HepG2 (cell line): Measurements from ENCODE around the gene PNMA6F. TPM values are rescaled to one million over a fixed set of nuclear protein-coding genes. Genes with fewer than 3 reads are reported as not detected.
"Not testable (repeated sequence)": the region's sequence is repeated elsewhere in the genome, so short reads cannot be mapped to it uniquely, and the experiment has no call there.

Source experiments
- ATAC-seq: fragments of 200-7000 bp; cut with Tn5 transposase; 3 replicates; pipeline ENCODE4 v1.9.1; 2020; ENCODE audit warnings: mild to moderate bottlenecking, moderate library complexity
- BruUV-seq: library from RNA; stranded (reverse); fragments of 400-500 nt; replicated peaks from 2 replicates; lab custom pipeline; 2021; lab: Mats Ljungman, UMichigan
- CTCF ChIA-PET: fragments of 300-600 bp; formaldehyde crosslinking; extraction: SDS; loops from one replicate; lab custom pipeline; 2021; ENCODE audit warnings: low total read pairs, inconsistent platforms, low intra/inter-chr PET ratio; lab: Yijun Ruan, JAX
- POLR2A ChIA-PET: fragments of 350-600 bp; sonication (Branson Sonifier 250); formaldehyde crosslinking; loops from one replicate; lab custom pipeline; 2020; ENCODE audit warnings: antibody characterized with exemption, inconsistent platforms; lab: Yijun Ruan, JAX
- DNase-seq: peaks from one replicate; pipeline ENCODE4 v3.0.0-alpha.2; 2015; ENCODE audit warnings: low spot score
- FAIRE-seq: peaks from 3 replicates; lab custom pipeline; 2011; peaks lifted over from hg19 to GRCh38; lab: Jason Lieb, UNC
- H2AFZ ChIP-seq: one replicate; pipeline ENCODE4 v1.6.1; 2011; ENCODE audit warnings: low read length, inconsistent platforms
- H3K27ac ChIP-seq: fragments of 300-600 bp; 3 replicates; pipeline ENCODE4 v1.8.0; 2011; ENCODE audit warnings: mixed run types, mild to moderate bottlenecking, mixed read lengths, low read length, inconsistent platforms; ENCODE audit not compliant: insufficient read depth; ENCODE audit errors: extremely low read length
- H3K27me3 ChIP-seq, 2 experiments: fragments of 200-600 bp in 1 of 2; 2 replicates in 1 of 2; 3 replicates in 1 of 2; pipeline versions ENCODE4 v1.6.0 to v1.8.0; 2011; ENCODE audit warnings: low read length in 2 of 2, mild to moderate bottlenecking in 2 of 2, moderate library complexity in 2 of 2, inconsistent platforms in 1 of 2; ENCODE audit not compliant: insufficient read depth in 2 of 2, control insufficient read depth in 1 of 2
- H3K36me3 ChIP-seq, 2 experiments: fragments of 200-600 bp in 1 of 2; replicated peaks in 1 of 2; 2 replicates in 1 of 2; 3 replicates in 1 of 2; pipeline versions ENCODE4 v1.5.1 to v1.8.0; 2011; ENCODE audit warnings: low read length in 2 of 2, inconsistent platforms in 1 of 2; ENCODE audit not compliant: insufficient read depth in 2 of 2, control insufficient read depth in 1 of 2
- H3K4me1 ChIP-seq: 2 replicates; pipeline ENCODE4 v1.5.1; 2012; ENCODE audit warnings: low read length, inconsistent platforms; ENCODE audit not compliant: insufficient read depth
- H3K4me2 ChIP-seq: 2 replicates; pipeline ENCODE4 v1.6.0; 2011; ENCODE audit warnings: low read depth, low read length, inconsistent platforms
- H3K4me3 ChIP-seq, 3 experiments: fragments of 200-600 bp in 1 of 3; sonication (generic), shearing (Covaris generic) in 1 of 3; replicated peaks in 1 of 3; 2 replicates each; pipeline ENCODE4 v1.5.1; 2011 to 2016; ENCODE audit warnings: low read length in 3 of 3, inconsistent platforms in 2 of 3, low read depth in 2 of 3, mild to moderate bottlenecking in 2 of 3, control low read depth in 1 of 3, mixed read lengths in 1 of 3; ENCODE audit not compliant: insufficient read depth in 1 of 3
- H3K79me2 ChIP-seq: one replicate; pipeline ENCODE4 v1.6.1; 2011; ENCODE audit warnings: low read length, inconsistent platforms; ENCODE audit not compliant: insufficient read depth
- H3K9ac ChIP-seq: 2 replicates; pipeline ENCODE4 v1.6.0; 2011; ENCODE audit warnings: mild to moderate bottlenecking, low read depth, low read length, inconsistent platforms; ENCODE audit not compliant: insufficient read depth
- H3K9me3 ChIP-seq: 2 replicates; pipeline ENCODE4 v1.5.1; 2012; ENCODE audit warnings: mild to moderate bottlenecking, low read length
- H4K20me1 ChIP-seq: 2 replicates; pipeline ENCODE4 v1.6.0; 2011; ENCODE audit warnings: inconsistent platforms, mild to moderate bottlenecking, low read length, moderate library complexity; ENCODE audit not compliant: insufficient read depth
- ZBTB33 ChIP-seq: sonication (generic); formaldehyde crosslinking; IDR thresholded peaks from 2 replicates; pipeline ENCODE4 v1.4.0; 2020; ENCODE audit warnings: missing genetic modification reagents
- WGBS: methylation state at CpG from one replicate; pipeline ENCODE4 v1.1.6; 2017; ENCODE audit warnings: low lambda C conversion rate; 5-methylcytosine and 5-hydroxymethylcytosine counted together
- in situ Hi-C: cut with HindIII; loops from 2 replicates; pipeline ENCODE4 v1.10.0; 2017; ENCODE audit warnings: low pct_unique_long_range_greater_than_20kb; ENCODE audit not compliant: extremely low pct_ligation_motif_present
- intact Hi-C: fragments of 100-400 bp; cut with micrococcal nuclease; formaldehyde crosslinking; loops from one replicate; pipeline ENCODE4 v1.10.0; 2022; ENCODE audit not compliant: unreplicated experiment
- polyA plus RNA-seq, 8 experiments: library from polyadenylated mRNA; depleted of rRNA in 3 of 8; stranded (reverse) in 7 of 8; unstranded in 1 of 8; fragments of >200 nt; fragmentation: Illumina TruSeq in 4 of 8; extraction: Trizol in 4 of 8; gene quantifications; 2 replicates each; pipeline versions ENCODE4 v1.2.1 to v1.2.3, GENCODE V29; 2011 to 2016; ENCODE audit warnings: low read depth in 4 of 8, missing spikeins in 1 of 8, mixed read lengths in 1 of 8; ENCODE audit not compliant: insufficient read depth in 1 of 8
- total RNA-seq, 5 experiments: library from RNA; depleted of rRNA; stranded (reverse); fragments of >200 nt; fragmentation: Illumina TruSeq; extraction: Trizol; gene quantifications; 2 replicates each; pipeline ENCODE4 v1.2.3, GENCODE V29; 2016; ENCODE audit warnings: low read depth in 1 of 5
- TF ChIP-seq, protein P1 (sequence below): sonication (generic); formaldehyde crosslinking; conservative IDR thresholded peaks from 2 replicates; pipeline ENCODE4 v1.5.0; 2020; ENCODE audit warnings: missing genetic modification reagents
- TF ChIP-seq, protein P2 (sequence below): sonication (generic); formaldehyde crosslinking; IDR thresholded peaks from 2 replicates; pipeline ENCODE4 v1.5.0; 2020; ENCODE audit warnings: mild to moderate bottlenecking, missing genetic modification reagents, borderline replicate concordance

PNMA6F gene
- total and polyA plus RNA-seq, 2 of the 13 experiments (the other 11 are each of a cell fraction or from before 2014, with no cell fraction given) = not detected

DNA sequence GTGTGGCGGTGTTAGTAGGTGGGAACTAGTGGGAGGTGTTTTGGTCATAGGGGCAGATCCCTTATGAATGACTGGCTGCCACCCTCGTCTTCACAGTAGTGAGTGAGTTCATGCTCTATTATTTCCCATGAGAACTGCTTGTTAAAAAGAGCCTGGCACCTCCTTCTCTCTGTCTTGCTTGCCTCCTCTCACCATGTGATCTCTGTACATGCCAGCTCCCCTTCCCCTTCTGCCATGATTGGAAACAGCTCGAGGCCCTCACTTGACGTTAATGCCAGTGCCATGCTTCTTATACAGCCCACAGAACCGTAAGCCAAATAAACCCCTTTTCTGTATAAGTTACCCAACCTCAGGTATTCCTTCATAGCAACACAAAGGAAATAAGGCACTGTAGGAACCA is 21.7 kb downstream of the PNMA6F start (continued):
- TF ChIP-seq, protein P1, sequence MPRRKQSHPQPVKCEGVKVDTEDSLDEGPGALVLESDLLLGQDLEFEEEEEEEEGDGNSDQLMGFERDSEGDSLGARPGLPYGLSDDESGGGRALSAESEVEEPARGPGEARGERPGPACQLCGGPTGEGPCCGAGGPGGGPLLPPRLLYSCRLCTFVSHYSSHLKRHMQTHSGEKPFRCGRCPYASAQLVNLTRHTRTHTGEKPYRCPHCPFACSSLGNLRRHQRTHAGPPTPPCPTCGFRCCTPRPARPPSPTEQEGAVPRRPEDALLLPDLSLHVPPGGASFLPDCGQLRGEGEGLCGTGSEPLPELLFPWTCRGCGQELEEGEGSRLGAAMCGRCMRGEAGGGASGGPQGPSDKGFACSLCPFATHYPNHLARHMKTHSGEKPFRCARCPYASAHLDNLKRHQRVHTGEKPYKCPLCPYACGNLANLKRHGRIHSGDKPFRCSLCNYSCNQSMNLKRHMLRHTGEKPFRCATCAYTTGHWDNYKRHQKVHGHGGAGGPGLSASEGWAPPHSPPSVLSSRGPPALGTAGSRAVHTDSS (CRISPR knock-in tag) = no peak
- TF ChIP-seq ZBTB33 = no peak

GRCh38 chrX:153297376-153297775 is 24.2 kb downstream of the PNMA6F start:
- TF ChIP-seq, protein P2, sequence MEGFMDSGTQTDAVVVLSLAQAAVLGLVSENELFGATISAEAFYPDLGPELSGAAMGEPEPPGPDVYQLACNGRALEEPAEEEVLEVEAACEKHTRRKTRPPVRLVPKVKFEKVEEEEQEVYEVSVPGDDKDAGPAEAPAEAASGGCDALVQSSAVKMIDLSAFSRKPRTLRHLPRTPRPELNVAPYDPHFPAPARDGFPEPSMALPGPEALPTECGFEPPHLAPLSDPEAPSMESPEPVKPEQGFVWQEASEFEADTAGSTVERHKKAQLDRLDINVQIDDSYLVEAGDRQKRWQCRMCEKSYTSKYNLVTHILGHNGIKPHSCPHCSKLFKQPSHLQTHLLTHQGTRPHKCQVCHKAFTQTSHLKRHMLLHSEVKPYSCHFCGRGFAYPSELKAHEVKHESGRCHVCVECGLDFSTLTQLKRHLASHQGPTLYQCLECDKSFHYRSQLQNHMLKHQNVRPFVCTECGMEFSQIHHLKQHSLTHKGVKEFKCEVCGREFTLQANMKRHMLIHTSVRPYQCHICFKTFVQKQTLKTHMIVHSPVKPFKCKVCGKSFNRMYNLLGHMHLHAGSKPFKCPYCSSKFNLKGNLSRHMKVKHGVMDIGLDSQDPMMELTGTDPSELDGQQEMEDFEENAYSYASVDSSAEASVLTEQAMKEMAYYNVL (CRISPR knock-in tag) = no peak
- Histone ChIP-seq H3K79me2 (no peaks in the 10 kb centered on the region), H3K9me3 (no peaks in the 10 kb centered on the region), H3K27me3 (no peaks in the 10 kb centered on the region; a peak in 1 of 5 replicates), H3K36me3 (no peaks in the 10 kb centered on the region), H3K4me2 (no peak overlapping the region), H4K20me1 (no peaks in the 10 kb centered on the region), H2AFZ (no peak overlapping the region), H3K4me3 (no peak overlapping the region), H3K9ac (no peak overlapping the region), H3K27ac (no peak overlapping the region), H3K4me1 (no peaks in the 10 kb centered on the region)
- BruUV-seq = no TSS peak
- intact Hi-C loops = no loop called here
- in situ Hi-C loops = no loop called here
- FAIRE-seq (no peak), ATAC-seq (no peak), DNase-seq (no peak)
- POLR2A ChIA-PET = no interaction called here
- 0% methylated on average over 1 of the region's 1 CpG for WGBS
- CTCF ChIA-PET = no interaction called here

DNA sequence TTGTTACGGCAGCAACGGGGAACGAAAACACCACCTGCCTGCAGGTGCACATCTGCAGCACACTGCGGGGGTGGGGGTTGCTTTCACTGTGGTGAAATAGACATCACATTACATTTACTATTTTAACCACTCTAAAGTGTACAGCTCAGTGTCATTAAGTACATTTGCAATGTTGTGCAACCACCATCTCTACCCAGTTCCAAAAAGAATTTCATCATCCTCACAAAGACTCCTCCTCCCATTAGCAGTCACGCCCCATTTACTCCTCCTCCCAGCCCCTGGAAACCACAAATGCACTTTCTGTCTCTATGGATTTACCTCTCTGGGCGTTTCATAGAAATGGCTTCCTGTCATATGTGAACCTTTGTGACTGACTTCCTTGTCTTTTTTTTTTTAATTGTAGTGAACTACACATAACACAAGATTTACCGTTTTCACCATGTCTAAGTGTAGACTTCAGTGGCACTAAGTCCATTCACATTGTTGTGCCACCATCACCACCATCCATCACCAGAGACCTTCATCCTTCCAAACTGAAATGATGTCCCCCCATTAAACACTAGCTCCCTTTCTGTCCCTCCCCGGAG is 28.0 kb downstream of the PNMA6F start:
- H3K36me3 ChIP-seq, H4K20me1 ChIP-seq, in situ Hi-C loops, H3K4me1 ChIP-seq, H3K4me3 ChIP-seq, H3K27ac ChIP-seq, H3K79me2 ChIP-seq, CTCF ChIA-PET, DNase-seq, BruUV-seq, intact Hi-C loops, H2AFZ ChIP-seq, H3K9me3 ChIP-seq, H3K4me2 ChIP-seq, H3K27me3 ChIP-seq, H3K9ac ChIP-seq, ATAC-seq, POLR2A ChIA-PET: not testable (repeated sequence)
- 36% methylated on average over 3 of the region's 8 CpGs for WGBS
- FAIRE-seq = peak; percentile 89

- POLR2A ChIA-PET = not testable (repeated sequence)
Observed at GRCh38 chrX:153288807-153289206, 32.8 kb downstream of the PNMA6F start.

More at GRCh38 chrX:153288807-153289206, 32.8 kb downstream of the PNMA6F start:
- H3K27ac ChIP-seq, H3K27me3 ChIP-seq, H3K4me3 ChIP-seq, CTCF ChIA-PET, H3K36me3 ChIP-seq, BruUV-seq, H3K4me1 ChIP-seq, in situ Hi-C loops, DNase-seq, H3K9me3 ChIP-seq, intact Hi-C loops, H4K20me1 ChIP-seq, ATAC-seq, H2AFZ ChIP-seq, H3K79me2 ChIP-seq, H3K4me2 ChIP-seq, H3K9ac ChIP-seq: not testable (repeated sequence)
- peak; percentile 18 for FAIRE-seq
- no CpG with 5 or more reads among the region's 2 CpGs for WGBS
